Fibroblast of skin of back (primary cell): Measurements from ENCODE around the gene CYP27C1.

ENCODE experiments used
- DNase-seq: peaks from one replicate; pipeline ENCODE4 v3.0.0-alpha.2; 2013

Gene CYP27C1

GRCh38 chr2:127220768-127221527, 849 bp upstream of the CYP27C1 start:
- DNase-seq, result peak; percentile 22

DNA sequence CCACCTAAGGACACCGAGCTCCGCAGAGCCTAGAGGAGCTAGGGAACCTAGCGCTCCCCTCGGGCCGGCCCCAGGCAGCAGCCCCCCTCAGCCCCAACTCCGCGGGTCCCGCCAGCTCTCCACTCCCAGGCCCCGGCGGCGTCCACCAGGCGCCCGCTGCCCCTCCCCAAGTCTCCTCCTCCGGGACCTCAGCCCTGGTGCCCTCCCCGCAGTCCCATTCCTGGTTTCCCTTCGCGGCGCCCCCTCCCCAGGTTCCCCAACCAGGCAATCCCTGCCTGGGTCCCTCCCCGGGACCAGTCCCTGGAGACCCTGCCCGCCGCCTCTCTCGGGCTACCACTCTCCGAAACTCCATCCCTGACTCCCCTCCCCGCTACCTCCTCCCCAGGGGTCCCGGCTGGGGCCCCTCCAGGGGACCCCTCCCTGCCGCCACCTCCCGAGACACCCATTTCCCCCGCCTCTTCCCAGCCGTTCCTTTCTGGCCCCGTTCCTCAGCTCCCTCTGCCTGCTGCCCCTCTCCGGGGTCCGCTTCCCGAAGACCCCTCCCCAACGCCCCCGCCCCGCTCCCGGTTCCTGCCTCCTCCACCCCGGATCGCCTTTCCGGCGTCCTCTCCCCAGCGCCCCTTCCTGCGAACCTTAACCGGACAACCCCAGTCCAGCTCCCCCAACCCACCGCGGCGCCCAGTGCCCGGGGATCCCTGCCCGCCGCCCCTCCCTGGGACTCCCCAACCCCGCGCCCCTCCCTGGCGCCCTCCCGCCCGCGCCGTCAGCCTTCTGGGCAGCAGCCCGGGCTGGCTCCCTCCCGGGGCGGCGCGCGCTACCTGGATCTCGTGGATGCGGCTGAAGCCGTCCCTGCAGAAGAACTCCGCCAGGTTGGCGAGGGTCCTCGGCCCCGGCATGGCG, 678 bp downstream of the CYP27C1 start:
- DNase-seq, result peak; percentile 30

GRCh38 chr2:127218812-127219170, 1.3 kb downstream of the CYP27C1 start:
- DNase-seq, result no peak

GRCh38 chr2:127217470-127218325, 2.4 kb downstream of the CYP27C1 start:
- DNase-seq, result peak; percentile 89

- no peak for DNase-seq
Measured at GRCh38 chr2:127216593-127216992, 3.5 kb downstream of the CYP27C1 start.

DNA sequence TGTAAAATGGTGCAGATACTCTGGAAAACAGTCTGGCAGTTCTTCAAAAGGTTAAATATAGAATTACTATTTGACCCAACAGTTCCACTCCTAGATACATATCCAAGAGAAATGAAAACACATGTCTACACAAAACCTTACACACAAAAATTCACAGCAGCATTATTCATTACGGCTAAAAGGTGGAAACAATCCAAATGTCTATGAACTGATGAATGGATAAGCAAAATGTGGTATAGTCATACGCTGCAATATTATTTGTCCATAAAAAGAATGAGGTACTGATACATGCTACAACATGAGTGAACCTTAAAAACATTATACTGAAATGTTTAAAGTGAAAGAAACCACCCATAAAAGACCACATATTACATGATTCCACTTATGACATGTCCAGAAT, 4.0 kb downstream of the CYP27C1 start:
- peak; percentile 44 for DNase-seq

GRCh38 chr2:127214201-127214600, 5.9 kb downstream of the CYP27C1 start:
- peak; percentile 90 for DNase-seq

- peak; percentile 78 for DNase-seq
Measured at GRCh38 chr2:127208313-127208712, 11.8 kb downstream of the CYP27C1 start.

- no peak for DNase-seq
Measured at GRCh38 chr2:127205218-127206125, 14.6 kb downstream of the CYP27C1 start.

- DNase-seq, result no peak
Measured at GRCh38 chr2:127201452-127201851, 18.6 kb downstream of the CYP27C1 start.

GRCh38 chr2:127200962-127201361, 19.1 kb downstream of the CYP27C1 start:
- DNase-seq, result no peak

GRCh38 chr2:127199223-127199622, 20.9 kb downstream of the CYP27C1 start:
- no peak for DNase-seq

- peak; percentile 73 for DNase-seq
Measured at GRCh38 chr2:127197475-127198385, 22.4 kb downstream of the CYP27C1 start.

DNA sequence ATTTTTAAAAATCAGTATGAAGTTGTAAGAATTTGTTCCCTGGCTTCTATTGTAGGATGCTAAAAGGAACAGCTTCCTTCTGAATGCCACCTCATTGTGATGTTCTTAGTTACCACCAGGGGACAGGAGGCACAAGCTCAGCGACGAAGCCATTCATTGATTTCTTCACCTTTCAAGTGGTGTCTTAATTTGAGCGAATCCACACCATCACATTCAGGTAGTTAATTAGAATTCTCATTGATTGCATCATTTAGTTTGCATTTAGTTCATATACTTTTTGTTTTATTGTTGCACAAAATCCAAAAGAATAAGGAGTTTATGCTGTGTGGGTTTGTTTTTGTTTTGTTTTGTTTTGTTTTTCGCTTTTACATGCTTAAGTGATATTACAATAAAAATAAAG, 23.1 kb downstream of the CYP27C1 start:
- no peak for DNase-seq

GRCh38 chr2:127196549-127196948, 23.6 kb downstream of the CYP27C1 start:
- no peak for DNase-seq

GRCh38 chr2:127195140-127196074, 24.7 kb downstream of the CYP27C1 start:
- DNase-seq, result no peak

DNA sequence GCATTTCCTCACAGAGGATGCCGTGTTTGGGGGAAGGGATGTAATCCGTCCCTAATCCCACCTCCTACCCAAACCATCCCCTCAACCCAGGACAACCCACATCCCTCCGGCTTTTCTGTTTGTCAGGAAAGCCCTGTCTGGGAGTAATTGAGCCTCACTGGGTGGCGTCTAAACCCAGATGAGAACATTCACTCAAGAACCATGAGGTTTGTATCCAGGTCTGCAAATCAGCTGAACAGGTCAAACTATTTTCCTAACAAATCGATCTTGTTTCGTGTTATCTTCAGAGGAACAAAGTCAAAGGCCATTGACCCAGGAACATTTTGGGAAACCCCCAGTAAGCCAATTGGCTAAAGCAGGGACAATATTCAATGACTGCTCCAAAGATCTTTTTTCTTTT, 25.7 kb downstream of the CYP27C1 start:
- DNase-seq, result no peak

DNA sequence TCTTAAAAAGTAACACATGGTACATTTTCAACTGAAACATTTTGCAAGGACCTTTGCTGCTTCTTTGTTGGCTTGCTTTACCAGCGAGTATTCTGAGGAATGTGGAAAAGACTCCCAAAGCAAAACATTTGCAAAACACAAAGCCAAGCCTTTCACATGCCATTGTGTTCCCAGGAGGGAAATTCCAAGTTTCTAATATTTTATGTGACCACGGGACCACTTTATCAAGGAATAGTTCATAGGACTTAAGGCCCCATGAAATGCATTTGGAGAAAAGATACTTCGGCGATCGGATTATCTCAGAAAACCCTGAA, 26.2 kb downstream of the CYP27C1 start:
- DNase-seq, result peak; percentile 91

DNA sequence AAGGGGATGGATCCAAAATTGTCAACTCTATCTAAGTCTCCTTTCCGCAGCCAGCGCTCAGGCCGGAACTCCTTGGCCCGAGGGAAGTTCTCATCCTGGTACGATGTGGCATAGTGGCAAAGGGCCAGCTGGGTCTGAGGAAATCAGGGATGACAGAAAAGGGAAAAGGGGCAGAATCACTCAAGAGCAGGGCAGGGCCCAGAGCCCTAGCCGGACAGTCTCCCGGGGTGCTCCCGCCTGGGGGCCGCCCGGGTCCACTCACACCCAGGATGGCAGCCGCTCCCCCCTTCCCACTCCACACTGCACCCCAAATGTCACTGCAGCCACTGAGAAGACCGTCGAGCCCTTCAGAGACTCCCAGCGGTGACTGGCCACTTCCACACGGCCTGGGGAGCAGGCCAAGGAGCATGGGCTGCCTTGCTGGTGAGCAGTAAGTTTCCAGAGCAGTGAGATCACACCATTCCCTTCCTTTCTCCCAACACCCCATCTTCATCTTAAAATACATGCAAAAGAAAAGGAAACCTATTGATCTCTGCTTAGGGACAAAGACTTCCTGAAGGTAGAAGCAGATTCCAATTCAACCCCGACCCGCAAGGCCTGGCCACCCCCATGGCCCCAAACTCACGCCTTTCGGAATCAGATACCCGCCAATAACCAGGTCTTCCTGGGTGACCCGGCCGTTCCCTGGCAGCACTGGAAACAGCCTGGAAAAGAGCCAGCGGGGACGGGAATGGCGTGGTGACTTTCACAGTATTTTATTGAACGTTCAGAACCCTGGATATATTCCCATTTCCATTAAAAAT, 26.7 kb downstream of the CYP27C1 start:
- DNase-seq, result peak; percentile 39
